K562 (cell line): ENCODE results near the gene LRRC31.

Experiments
- BRD4 ChIP-seq: fragments of 200-600 bp; sonication (generic); IDR thresholded peaks from 2 replicates; pipeline ENCODE4 v1.6.1; 2017; ENCODE audit warnings: inconsistent platforms
- HDAC8 ChIP-seq: fragments of 450-650 bp; IDR thresholded peaks from 2 replicates; pipeline ENCODE4 v1.6.1; 2016; ENCODE audit warnings: mild to moderate bottlenecking, missing genetic modification characterization, moderate library complexity, missing compliant biosample characterization
- HNRNPUL1 ChIP-seq: fragments of 200-400 bp; formaldehyde crosslinking; IDR thresholded peaks from 2 replicates; pipeline ENCODE4 v1.6.1; 2017; ENCODE audit warnings: low read length
- KDM1A ChIP-seq, 2 experiments: fragments of 450-650 bp; IDR thresholded peaks; 2 replicates each; pipeline ENCODE4 v1.6.1; 2016; ENCODE audit warnings: mild to moderate bottlenecking in 2 of 2
- NONO ChIP-seq, 2 experiments: fragments of 200-400 bp in 1 of 2; fragments of 450-650 bp in 1 of 2; formaldehyde crosslinking in 1 of 2; IDR thresholded peaks; 2 replicates each; pipeline ENCODE4 v1.6.1; 2017; ENCODE audit warnings: low read depth in 2 of 2, mild to moderate bottlenecking in 2 of 2, moderate library complexity in 2 of 2, low read length in 1 of 2
- RBM22 ChIP-seq: fragments of 200-400 bp; formaldehyde crosslinking; IDR thresholded peaks from 2 replicates; pipeline ENCODE4 v1.6.1; 2018; ENCODE audit warnings: low read length, low read depth; ENCODE audit not compliant: poor library complexity, severe bottlenecking
- SMAD2 ChIP-seq: fragments of 150-350 bp; IDR thresholded peaks from 2 replicates; pipeline ENCODE4 v1.6.1; 2014; ENCODE audit warnings: low read depth, mild to moderate bottlenecking, low read length
- XRCC4 ChIP-seq: IDR thresholded peaks from one replicate; pipeline ENCODE4 v1.6.1; 2011; ENCODE audit not compliant: insufficient read depth, insufficient read length; ENCODE audit errors: extremely low read depth
- ZFP36 ChIP-seq: fragments of 150-350 bp; IDR thresholded peaks from 2 replicates; pipeline ENCODE4 v1.6.1; 2018; ENCODE audit warnings: low read length, low read depth; ENCODE audit not compliant: partially characterized antibody
- TF ChIP-seq, protein P1 (sequence below): sonication (generic); formaldehyde crosslinking; IDR thresholded peaks from 2 replicates; pipeline ENCODE4 v1.9.0; 2022; ENCODE audit warnings: mild to moderate bottlenecking, missing genetic modification reagents

DNA sequence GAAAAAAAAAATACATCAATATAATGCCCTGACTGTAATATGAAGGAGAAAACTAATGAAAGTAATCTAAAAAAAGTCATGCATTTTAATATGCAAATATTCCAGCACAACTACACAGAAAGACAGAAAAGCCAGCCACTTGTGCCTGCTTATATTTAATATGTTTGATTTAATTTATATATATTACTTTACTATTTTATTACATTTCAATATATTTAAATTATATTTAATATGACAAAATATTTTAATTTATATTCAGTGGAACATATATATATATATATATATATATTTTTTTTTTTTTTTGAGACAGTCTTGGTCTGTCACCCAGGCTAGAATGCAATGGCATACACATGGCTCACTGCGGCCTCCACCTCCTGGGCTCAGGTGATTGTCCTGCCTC is 27.5 kb upstream of the LRRC31 start:
- TF ChIP-seq BRD4, result no peak
- no peak for TF ChIP-seq SMAD2
- no peak for TF ChIP-seq HNRNPUL1
- no peak for TF ChIP-seq KDM1A (IDR thresholded peaks at IDR 0.05)
- no peak for TF ChIP-seq HDAC8 (tag)
- TF ChIP-seq, protein P1, sequence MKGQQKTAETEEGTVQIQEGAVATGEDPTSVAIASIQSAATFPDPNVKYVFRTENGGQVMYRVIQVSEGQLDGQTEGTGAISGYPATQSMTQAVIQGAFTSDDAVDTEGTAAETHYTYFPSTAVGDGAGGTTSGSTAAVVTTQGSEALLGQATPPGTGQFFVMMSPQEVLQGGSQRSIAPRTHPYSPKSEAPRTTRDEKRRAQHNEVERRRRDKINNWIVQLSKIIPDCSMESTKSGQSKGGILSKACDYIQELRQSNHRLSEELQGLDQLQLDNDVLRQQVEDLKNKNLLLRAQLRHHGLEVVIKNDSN (CRISPR knock-in tag), result no peak
- no peak for TF ChIP-seq XRCC4
- TF ChIP-seq RBM22, result no peak
- no peak for TF ChIP-seq ZFP36
- TF ChIP-seq NONO (IDR thresholded peaks at IDR 0.05; ENCODE audit: low read depth in 2 of 2, low read length in 1 of 2), result no peak
